ENCODE data around the gene DDX46. TPM values are rescaled to one million over a fixed set of nuclear protein-coding genes. Genes with fewer than 3 reads are reported as not detected.

The DDX46 gene
- total RNA-seq, 1 experiment from 2014 or later: 19.6 TPM

GRCh38 chr5:134873987-134874830, 115.6 kb downstream of the DDX46 start, which contains the start of gene TXNDC15:
TXNDC15 (plus strand) TSS chr5:134874371; CDS start chr5:134874428, 57 bp downstream.
- DNase-seq (ENCODE audit: low read depth, low spot score): peak; percentile 81
- in situ Hi-C loops (cut with HindIII; ENCODE audit: low pct_unique_long_range_greater_than_20kb, low sequenced_read_pairs): no loop called here

- peak; percentile 79 for DNase-seq (ENCODE audit: low read depth, low spot score)
- in situ Hi-C loops (cut with HindIII; ENCODE audit: low pct_unique_long_range_greater_than_20kb, low sequenced_read_pairs): no loop called here
These were observed 116.5 kb downstream of the DDX46 start for GRCh38 chr5:134874831-134875655.

GRCh38 chr5:134877159-134877558, 118.6 kb downstream of the DDX46 start:
- in situ Hi-C loops (cut with HindIII; ENCODE audit: low pct_unique_long_range_greater_than_20kb, low sequenced_read_pairs): no loop called here
- DNase-seq (ENCODE audit: low read depth, low spot score): no peak

- in situ Hi-C loops (cut with HindIII; ENCODE audit: low pct_unique_long_range_greater_than_20kb, low sequenced_read_pairs): no loop called here
These were observed 119.8 kb downstream of the DDX46 start for GRCh38 chr5:134878403-134878802.

GRCh38 chr5:134879456-134879855, 120.9 kb downstream of the DDX46 start:
- DNase-seq (ENCODE audit: low read depth, low spot score): no peak
- in situ Hi-C loops (cut with HindIII; ENCODE audit: low pct_unique_long_range_greater_than_20kb, low sequenced_read_pairs): no loop called here

More at GRCh38 chr5:134878403-134878802, 119.8 kb downstream of the DDX46 start:
- DNase-seq (ENCODE audit: low read depth, low spot score): no peak

Small RNA genes lying within 50 kb of the gene (small RNA-seq; reads per million reads assigned to genes)
- 0 reads per million in 2 experiments for gene RNU6-757P

Other genes starting within 250 kb of the DDX46 start
- 21.8 and 23.6 TPM in 2 replicates for gene JADE2, start 233.1 kb upstream of the DDX46 start, total RNA-seq (2014; rRNA removed; shearing (Covaris generic))
- 61.9 and 66.7 TPM in 2 replicates for gene SAR1B, start 126.0 kb upstream of the DDX46 start, total RNA-seq (2014; rRNA removed; shearing (Covaris generic))
- gene SEC24A, start 110.0 kb upstream of the DDX46 start, total RNA-seq (2014; rRNA removed; shearing (Covaris generic)): 13.8 and 17.8 TPM in 2 replicates
- gene CAMLG, start 20.2 kb upstream of the DDX46 start, total RNA-seq (2014; rRNA removed; shearing (Covaris generic)): 25.6 and 25.8 TPM in 2 replicates
- 41.7 and 42.2 TPM in 2 replicates for gene C5orf24, start 87.2 kb downstream of the DDX46 start, total RNA-seq (2014; rRNA removed; shearing (Covaris generic))
- 84.7 and 94.9 TPM in 2 replicates for gene TXNDC15, start 115.6 kb downstream of the DDX46 start, total RNA-seq (2014; rRNA removed; shearing (Covaris generic))
- 5.6 and 6.7 TPM in 2 replicates for gene PCBD2, start 146.4 kb downstream of the DDX46 start, total RNA-seq (2014; rRNA removed; shearing (Covaris generic))
- gene CATSPER3, start 209.1 kb downstream of the DDX46 start, total RNA-seq (2014; rRNA removed; shearing (Covaris generic)): not detected in 2 replicates

Data from SK-MEL-5 (cell line).